ENCODE data around the gene ANKRD17. TPM values are rescaled to one million over a fixed set of nuclear protein-coding genes. Genes with fewer than 3 reads are reported as not detected.

ANKRD17 gene
- total RNA-seq, 1 donor from 2014 or later = 91.9 TPM

DNA sequence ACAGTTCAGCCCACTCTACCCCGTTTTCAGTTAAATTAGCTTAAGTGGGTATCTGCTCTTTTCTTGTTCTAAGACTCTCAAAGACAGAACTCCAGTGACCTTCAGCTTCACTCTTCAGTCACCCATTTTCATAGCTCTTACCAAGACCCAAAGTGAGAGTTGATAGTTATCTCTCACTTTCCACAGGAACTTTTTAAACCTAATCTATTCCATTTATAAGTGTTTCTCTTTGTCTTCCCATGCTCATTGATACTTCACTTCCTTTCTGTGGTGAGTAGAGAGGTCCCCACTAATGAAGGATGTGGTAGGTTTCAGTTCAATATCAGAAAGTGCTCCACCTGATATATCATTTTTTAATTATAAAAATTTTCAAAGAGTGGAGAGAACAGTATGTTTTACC lies 222.5 kb downstream of the ANKRD17 start:
- Histone ChIP-seq H3K4me1 (ENCODE audit: insufficient read depth, low read length) (no peaks in the 10 kb centered on the region), H2AFZ (ENCODE audit: low read depth, low read length) (no peak overlapping the region), H3K27ac (ENCODE audit: low read depth, low read length) (no peak overlapping the region), H4K20me1 (ENCODE audit: insufficient read depth, low read length) (no peaks in the 10 kb centered on the region), H3K36me3 (ENCODE audit: insufficient read depth, low read length) (no peaks in the 10 kb centered on the region), H3K4me3 (ENCODE audit: insufficient read depth, low read depth, low read length) (no peak overlapping the region), H3K9me3 (ENCODE audit: insufficient read depth, low read depth, low read length) (no peaks in the 10 kb centered on the region), H3K9ac (ENCODE audit: low read length) (no peak overlapping the region), H3K4me2 (ENCODE audit: low read length) (no peak overlapping the region), H3K27me3 (ENCODE audit: insufficient read depth, low read length) (no peaks in the 10 kb centered on the region), H3K79me2 (ENCODE audit: insufficient read depth, low read length) (no peaks in the 10 kb centered on the region)
- H3K27ac Mint-ChIP-seq (ENCODE audit: unreplicated experiment) = no peak overlapping the region
- H3K4me1 Mint-ChIP-seq (ENCODE audit: low read depth, unreplicated experiment) = no peaks in the 10 kb centered on the region
- TF ChIP-seq EZH2 (IDR thresholded peaks at IDR 0.05; ENCODE audit: insufficient read depth, low read length) = no peak
- TF ChIP-seq, protein P1, sequence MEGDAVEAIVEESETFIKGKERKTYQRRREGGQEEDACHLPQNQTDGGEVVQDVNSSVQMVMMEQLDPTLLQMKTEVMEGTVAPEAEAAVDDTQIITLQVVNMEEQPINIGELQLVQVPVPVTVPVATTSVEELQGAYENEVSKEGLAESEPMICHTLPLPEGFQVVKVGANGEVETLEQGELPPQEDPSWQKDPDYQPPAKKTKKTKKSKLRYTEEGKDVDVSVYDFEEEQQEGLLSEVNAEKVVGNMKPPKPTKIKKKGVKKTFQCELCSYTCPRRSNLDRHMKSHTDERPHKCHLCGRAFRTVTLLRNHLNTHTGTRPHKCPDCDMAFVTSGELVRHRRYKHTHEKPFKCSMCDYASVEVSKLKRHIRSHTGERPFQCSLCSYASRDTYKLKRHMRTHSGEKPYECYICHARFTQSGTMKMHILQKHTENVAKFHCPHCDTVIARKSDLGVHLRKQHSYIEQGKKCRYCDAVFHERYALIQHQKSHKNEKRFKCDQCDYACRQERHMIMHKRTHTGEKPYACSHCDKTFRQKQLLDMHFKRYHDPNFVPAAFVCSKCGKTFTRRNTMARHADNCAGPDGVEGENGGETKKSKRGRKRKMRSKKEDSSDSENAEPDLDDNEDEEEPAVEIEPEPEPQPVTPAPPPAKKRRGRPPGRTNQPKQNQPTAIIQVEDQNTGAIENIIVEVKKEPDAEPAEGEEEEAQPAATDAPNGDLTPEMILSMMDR (IDR thresholded peaks at IDR 0.05; ENCODE audit: insufficient read depth, low read depth, low read length) = no peak
- FAIRE-seq (no peak), DNase-seq (ENCODE audit: low read depth) (no peak)
- H3K36me3 Mint-ChIP-seq (ENCODE audit: low read depth, unreplicated experiment) = peaks cover 2% of the 10 kb centered on the region
- H3K4me3 Mint-ChIP-seq (ENCODE audit: unreplicated experiment) = no peak overlapping the region
- H3K9me3 Mint-ChIP-seq (ENCODE audit: unreplicated experiment) = peaks cover 11% of the 10 kb centered on the region
- H3K27me3 Mint-ChIP-seq (ENCODE audit: low read depth, unreplicated experiment) = no peaks in the 10 kb centered on the region

DNA sequence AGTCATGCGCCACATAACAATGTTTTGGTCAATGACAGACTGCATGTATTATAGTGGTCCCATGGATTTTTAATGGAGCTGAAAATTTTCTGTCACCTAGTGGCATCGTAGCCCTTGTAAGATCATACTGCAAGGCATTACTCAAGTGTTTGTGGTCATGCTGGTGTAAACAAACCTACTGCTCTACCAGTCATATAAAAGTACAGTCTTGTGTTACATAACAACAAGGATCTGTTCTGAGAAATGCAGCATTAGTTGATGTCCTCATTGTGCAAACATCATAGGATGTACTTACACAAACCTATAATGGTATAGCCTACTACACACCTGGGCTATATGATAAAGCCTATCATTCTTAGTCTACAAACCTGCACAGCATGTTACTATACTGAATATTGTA lies 223.7 kb downstream of the ANKRD17 start:
- Histone ChIP-seq H2AFZ (ENCODE audit: low read depth, low read length) (no peak overlapping the region), H4K20me1 (ENCODE audit: insufficient read depth, low read length) (no peaks in the 10 kb centered on the region), H3K27ac (ENCODE audit: low read depth, low read length) (no peak overlapping the region), H3K79me2 (ENCODE audit: insufficient read depth, low read length) (no peaks in the 10 kb centered on the region), H3K27me3 (ENCODE audit: insufficient read depth, low read length) (no peaks in the 10 kb centered on the region), H3K4me2 (ENCODE audit: low read length) (no peak overlapping the region), H3K9me3 (ENCODE audit: insufficient read depth, low read depth, low read length) (no peaks in the 10 kb centered on the region), H3K9ac (ENCODE audit: low read length) (no peak overlapping the region), H3K4me3 (ENCODE audit: insufficient read depth, low read depth, low read length) (no peak overlapping the region), H3K4me1 (ENCODE audit: insufficient read depth, low read length) (no peaks in the 10 kb centered on the region), H3K36me3 (ENCODE audit: insufficient read depth, low read length) (no peaks in the 10 kb centered on the region)
- H3K9me3 Mint-ChIP-seq (ENCODE audit: unreplicated experiment) = peaks cover 14% of the 10 kb centered on the region
- no peaks in the 10 kb centered on the region for H3K27me3 Mint-ChIP-seq (ENCODE audit: low read depth, unreplicated experiment)
- no peak overlapping the region for H3K27ac Mint-ChIP-seq (ENCODE audit: unreplicated experiment)
- no peak for DNase-seq (ENCODE audit: low read depth)
- FAIRE-seq = no peak
- TF ChIP-seq, protein P1 (IDR thresholded peaks at IDR 0.05; ENCODE audit: insufficient read depth, low read depth, low read length) = no peak
- TF ChIP-seq EZH2 (IDR thresholded peaks at IDR 0.05; ENCODE audit: insufficient read depth, low read length) = no peak
- peaks cover 1% of the 10 kb centered on the region for H3K36me3 Mint-ChIP-seq (ENCODE audit: low read depth, unreplicated experiment)
- no peaks in the 10 kb centered on the region for H3K4me1 Mint-ChIP-seq (ENCODE audit: low read depth, unreplicated experiment)
- no peak overlapping the region for H3K4me3 Mint-ChIP-seq (ENCODE audit: unreplicated experiment)

DNA sequence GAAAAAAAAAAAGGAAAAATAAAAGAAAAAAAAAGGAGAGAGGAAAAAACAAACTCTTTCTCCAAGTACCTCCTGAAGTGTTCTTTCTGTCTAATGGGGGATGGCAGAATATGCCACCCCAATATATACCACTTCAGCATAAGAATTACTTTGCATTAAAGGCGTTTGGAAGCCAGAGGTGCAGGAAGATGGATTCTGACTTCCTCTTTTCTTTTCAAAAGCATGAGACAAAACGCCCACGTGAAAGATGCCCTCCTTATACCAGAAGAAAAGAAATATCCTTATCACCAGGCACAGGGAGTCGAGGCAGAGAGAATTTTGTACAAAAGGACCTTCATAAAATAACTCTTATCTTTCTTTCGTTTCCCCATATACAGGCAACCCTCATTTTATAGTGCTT lies 230.0 kb downstream of the ANKRD17 start:
- Histone ChIP-seq H3K4me2 (ENCODE audit: low read length) (no peak overlapping the region), H3K4me1 (ENCODE audit: insufficient read depth, low read length) (no peaks in the 10 kb centered on the region), H2AFZ (ENCODE audit: low read depth, low read length) (no peak overlapping the region), H3K9ac (ENCODE audit: low read length) (no peak overlapping the region), H3K36me3 (ENCODE audit: insufficient read depth, low read length) (no peaks in the 10 kb centered on the region), H3K9me3 (ENCODE audit: insufficient read depth, low read depth, low read length) (peaks cover 4% of the 10 kb centered on the region), H3K27me3 (ENCODE audit: insufficient read depth, low read length) (no peaks in the 10 kb centered on the region), H3K79me2 (ENCODE audit: insufficient read depth, low read length) (no peaks in the 10 kb centered on the region), H3K27ac (ENCODE audit: low read depth, low read length) (no peak overlapping the region), H3K4me3 (ENCODE audit: insufficient read depth, low read depth, low read length) (no peak overlapping the region), H4K20me1 (ENCODE audit: insufficient read depth, low read length) (no peaks in the 10 kb centered on the region)
- H3K36me3 Mint-ChIP-seq (ENCODE audit: low read depth, unreplicated experiment) = peaks cover 3% of the 10 kb centered on the region
- no peaks in the 10 kb centered on the region for H3K4me1 Mint-ChIP-seq (ENCODE audit: low read depth, unreplicated experiment)
- H3K4me3 Mint-ChIP-seq (ENCODE audit: unreplicated experiment) = no peak overlapping the region
- H3K9me3 Mint-ChIP-seq (ENCODE audit: unreplicated experiment) = peaks cover 9% of the 10 kb centered on the region
- TF ChIP-seq EZH2 (IDR thresholded peaks at IDR 0.05; ENCODE audit: insufficient read depth, low read length) = no peak
- FAIRE-seq (no peak), DNase-seq (ENCODE audit: low read depth) (no peak)
- no peak overlapping the region for H3K27ac Mint-ChIP-seq (ENCODE audit: unreplicated experiment)
- no peaks in the 10 kb centered on the region for H3K27me3 Mint-ChIP-seq (ENCODE audit: low read depth, unreplicated experiment)

Other genes starting within 250 kb of the ANKRD17 start
- gene COX18, start 189.1 kb downstream of the ANKRD17 start, total RNA-seq = 9.3 and 10.8 TPM in 2 replicates
- 0.75 TPM in 1 of 2 replicates, not detected in the other for gene ALB, start 145.5 kb upstream of the ANKRD17 start, total RNA-seq
- gene AFP, start 177.4 kb upstream of the ANKRD17 start, total RNA-seq = 8.6 and 11.3 TPM in 2 replicates
- gene AFM, start 222.9 kb upstream of the ANKRD17 start, total RNA-seq = not detected in 2 replicates